Dedifferentiated amniotic fluid mesenchymal stem cell (primary cell): ENCODE measurements around the gene COL26A1.
"Not testable (repeated sequence)": the region's sequence is repeated elsewhere in the genome, so short reads cannot be mapped to it uniquely, and the experiment has no call there.

Experiments used
- DNase-seq: peaks from one replicate; pipeline ENCODE4 v3.0.0-alpha.2; 2016; ENCODE audit errors: extremely low spot score

Gene COL26A1

DNA sequence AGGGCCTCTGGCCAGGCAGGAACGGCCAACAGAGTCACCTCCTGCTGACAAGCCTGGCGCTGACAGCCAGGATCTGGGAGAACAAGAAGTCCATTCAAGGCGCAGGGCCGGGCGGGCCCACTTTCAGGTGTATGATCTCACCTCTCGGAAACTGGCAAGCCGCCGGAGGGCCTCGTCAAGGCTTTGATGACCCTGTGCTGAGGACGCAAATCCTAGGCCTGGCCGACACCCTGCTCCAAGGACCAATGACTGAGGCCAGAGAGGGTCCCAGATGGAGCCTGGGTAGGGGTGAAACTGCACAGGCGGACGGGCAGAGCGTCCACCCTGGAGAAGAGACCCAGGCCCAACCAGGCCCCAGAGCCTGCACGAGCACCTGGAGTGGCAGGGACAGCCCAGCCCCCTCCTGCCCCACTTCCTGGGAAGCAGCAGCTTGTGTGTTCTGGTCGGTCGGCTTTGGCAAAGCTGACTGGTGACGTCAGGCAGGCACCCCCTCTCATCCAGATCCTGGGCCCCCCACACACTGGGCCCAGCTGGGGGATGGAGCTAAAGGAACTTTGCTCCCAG is 235.8 kb downstream of the COL26A1 start:
- DNase-seq, result no peak

DNA sequence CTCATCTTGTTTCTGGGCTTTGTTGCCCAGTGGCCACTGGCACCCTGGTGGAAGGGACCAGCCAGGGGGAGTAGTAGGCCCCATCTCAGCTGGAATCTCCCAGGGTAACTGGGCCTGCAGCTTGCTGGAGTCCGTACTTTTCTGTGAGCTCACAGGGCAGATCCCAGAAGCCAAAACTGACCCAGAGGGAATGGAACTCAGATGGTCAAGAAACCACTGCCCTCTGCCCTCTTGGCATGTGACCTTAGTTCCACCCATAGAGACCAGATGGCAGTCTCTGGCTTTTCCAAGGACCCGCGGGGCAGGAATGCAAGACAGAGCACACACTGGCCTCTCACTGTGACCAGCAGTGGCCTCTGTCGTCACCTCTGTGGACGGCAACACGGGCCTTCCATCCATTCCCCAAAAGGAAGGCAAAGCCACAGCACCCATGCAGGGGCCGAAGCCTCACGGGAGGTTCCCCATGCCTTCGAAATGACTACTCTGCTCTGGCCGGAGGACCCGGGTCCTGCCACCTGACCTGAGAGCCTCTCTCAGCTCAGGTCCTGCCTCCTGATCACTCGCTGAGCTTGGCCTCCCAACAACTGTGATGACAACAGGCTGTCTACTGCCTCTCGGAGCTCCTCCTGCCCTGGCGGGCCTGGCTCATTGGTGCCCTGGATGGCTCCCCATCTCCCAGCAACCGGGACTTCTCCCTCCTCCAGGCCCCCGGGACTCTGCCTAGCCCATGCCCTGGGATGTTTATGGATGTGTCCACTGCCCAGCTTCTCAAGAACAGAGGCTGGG is 236.5 kb downstream of the COL26A1 start:
- no peak for DNase-seq

GRCh38 chr7:101599787-101600186 is 237.1 kb downstream of the COL26A1 start:
- DNase-seq, result no peak

GRCh38 chr7:101602082-101602481 is 239.4 kb downstream of the COL26A1 start:
- no peak for DNase-seq

- DNase-seq, result peak; percentile 70
These were observed 240.0 kb downstream of the COL26A1 start for GRCh38 chr7:101602484-101603241.

DNA sequence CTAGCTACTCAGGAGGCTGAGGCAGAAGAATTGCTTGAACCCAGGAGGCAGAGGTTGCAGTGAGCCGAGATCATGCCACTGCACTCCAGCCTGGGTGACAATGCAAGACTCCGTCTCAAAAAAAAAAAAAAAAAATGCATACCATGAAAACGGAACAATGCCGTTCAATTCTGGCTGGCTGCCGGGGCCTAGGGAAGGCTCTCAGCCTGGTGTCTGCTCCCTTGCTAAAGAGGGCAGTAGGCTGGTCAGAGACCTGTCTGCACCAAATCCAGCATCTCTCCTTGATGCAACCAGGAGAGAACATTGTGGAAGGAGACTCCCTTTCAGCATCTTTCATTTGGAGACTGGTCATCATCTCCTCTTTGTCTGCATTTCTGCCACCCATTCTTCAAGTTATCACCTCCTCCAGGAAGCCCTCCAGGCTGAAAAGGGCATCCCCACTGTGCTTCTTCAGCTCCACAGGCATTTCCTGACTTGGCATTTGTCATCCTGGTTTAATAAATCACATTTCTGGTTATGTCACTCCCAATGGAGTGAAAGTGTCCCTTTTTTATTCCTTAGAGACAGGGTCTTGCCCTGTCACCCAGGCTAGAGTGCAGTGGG is 241.8 kb downstream of the COL26A1 start:
- DNase-seq, result no peak

GRCh38 chr7:101604934-101605332 is 242.3 kb downstream of the COL26A1 start:
- DNase-seq, result not testable (repeated sequence)

DNA sequence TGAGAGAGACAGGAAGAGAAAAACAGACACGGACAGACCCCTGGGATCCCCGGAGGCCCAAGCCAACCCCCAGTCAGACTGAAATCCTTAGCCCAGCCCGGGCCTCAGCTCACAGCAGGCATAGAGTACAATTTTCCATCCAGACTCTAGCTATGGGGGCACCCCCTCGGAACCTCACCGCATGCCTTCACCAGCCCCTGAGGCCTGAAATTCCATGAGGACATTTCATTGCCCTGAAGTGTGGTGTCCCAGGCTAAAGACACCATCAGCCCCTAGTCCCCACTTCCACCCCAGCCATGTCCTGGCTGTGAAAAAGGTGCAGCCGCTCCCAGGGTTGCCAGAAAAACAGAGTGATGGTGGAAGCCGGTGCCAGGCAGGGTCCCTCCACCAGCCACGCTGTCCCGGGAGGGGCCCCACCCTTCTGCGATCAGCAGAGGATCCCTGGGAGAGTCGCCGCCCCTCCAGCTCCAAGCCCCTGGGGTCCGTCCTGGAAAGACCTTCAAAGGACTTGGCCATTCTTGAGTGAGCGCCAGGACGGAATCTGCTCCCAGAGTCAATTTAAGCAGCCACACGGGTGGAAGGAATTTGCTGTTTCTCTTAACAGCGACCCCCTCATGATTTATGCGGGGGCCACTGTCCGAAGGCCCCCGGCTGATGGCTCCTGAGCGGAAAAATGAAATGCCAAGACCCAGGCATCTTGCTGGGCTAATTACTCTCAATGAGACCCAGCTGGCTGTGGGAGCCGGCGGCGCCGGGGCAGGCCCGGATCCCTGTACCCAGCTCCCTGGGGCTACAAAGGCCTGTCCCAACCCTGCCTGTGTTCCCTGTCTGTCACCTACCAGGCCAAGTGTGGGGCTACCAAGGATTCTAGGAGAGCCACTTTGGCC is 243.2 kb downstream of the COL26A1 start:
- no peak for DNase-seq

GRCh38 chr7:101606498-101606923 is 243.8 kb downstream of the COL26A1 start:
- DNase-seq, result no peak
